AG04450 (cell line): Measurements from ENCODE around the gene CLEC19A. TPM values are rescaled to one million over a fixed set of nuclear protein-coding genes. Genes with fewer than 3 reads are reported as not detected.

ENCODE experiments used
- CTCF ChIA-PET: fragments of 300-600, 350-600 bp; formaldehyde crosslinking; extraction: SDS; loops from one replicate; lab custom pipeline; 2022; ENCODE audit warnings: antibody characterized with exemption, inconsistent platforms; lab: Charles Lee
- POLR2A ChIA-PET: fragments of 350-600 bp; formaldehyde crosslinking; extraction: SDS; loops from one replicate; lab custom pipeline; 2021; ENCODE audit warnings: antibody characterized with exemption, inconsistent platforms; lab: Yijun Ruan, JAX
- DNase-seq: peaks from one replicate; pipeline ENCODE4 v3.0.0-alpha.2; 2011; ENCODE audit warnings: low read depth, low spot score
- H3K27ac ChIP-seq: one replicate; pipeline ENCODE4 v1.5.1; 2012; ENCODE audit warnings: low read depth, low read length, control low read depth
- H3K27me3 ChIP-seq: one replicate; pipeline ENCODE4 v1.6.0; 2012; ENCODE audit warnings: low read length; ENCODE audit not compliant: control insufficient read depth, insufficient read depth
- H3K4me3 ChIP-seq: 2 replicates; pipeline ENCODE4 v1.5.1; 2011; ENCODE audit warnings: mild to moderate bottlenecking, low read depth, low read length, control low read depth
- H3K9me3 ChIP-seq: 2 replicates; pipeline ENCODE4 v1.5.1; 2012; ENCODE audit warnings: low read length; ENCODE audit not compliant: control insufficient read depth, insufficient read depth
- CTCF ChIP-seq: IDR thresholded peaks from 2 replicates; pipeline ENCODE4 v1.5.1; 2011; ENCODE audit warnings: low read depth, low read length, control low read depth, inconsistent platforms
- polyA plus RNA-seq: library from polyadenylated mRNA; depleted of rRNA; stranded (reverse); fragments of >200 nt; gene quantifications from 2 replicates; pipeline ENCODE4 v1.2.3, GENCODE V29; 2011

Gene CLEC19A
- polyA plus RNA-seq, 1 experiment = not detected

- H3K4me3 ChIP-seq = no peak overlapping the region
- no peaks in the 10 kb centered on the region for H3K27me3 ChIP-seq
- H3K27ac ChIP-seq = no peak overlapping the region
- ChIA-PET POLR2A (no interaction called here), CTCF (no interaction called here)
- DNase-seq = no peak
- H3K9me3 ChIP-seq = peaks cover 22% of the 10 kb centered on the region
- no peak for TF ChIP-seq CTCF
Observed at GRCh38 chr16:19240494-19240893, 45.0 kb upstream of the CLEC19A start.

- TF ChIP-seq CTCF = no peak
- Histone ChIP-seq H3K27ac (no peak overlapping the region), H3K9me3 (peaks cover 22% of the 10 kb centered on the region), H3K4me3 (no peak overlapping the region), H3K27me3 (no peaks in the 10 kb centered on the region)
- CTCF ChIA-PET = no interaction called here
- POLR2A ChIA-PET = no interaction called here
- no peak for DNase-seq
Observed at GRCh38 chr16:19241512-19241911, 44.0 kb upstream of the CLEC19A start.

GRCh38 chr16:19242186-19242585 lies 43.3 kb upstream of the CLEC19A start:
- Histone ChIP-seq H3K9me3 (peaks cover 22% of the 10 kb centered on the region), H3K4me3 (no peak overlapping the region), H3K27me3 (no peaks in the 10 kb centered on the region), H3K27ac (no peak overlapping the region)
- CTCF ChIA-PET = no interaction called here
- DNase-seq = no peak
- POLR2A ChIA-PET = no interaction called here
- TF ChIP-seq CTCF = no peak

- Histone ChIP-seq H3K9me3 (peaks cover 22% of the 10 kb centered on the region), H3K4me3 (no peak overlapping the region), H3K27me3 (no peaks in the 10 kb centered on the region), H3K27ac (no peak overlapping the region)
- CTCF ChIA-PET = no interaction called here
- POLR2A ChIA-PET = no interaction called here
- no peak for DNase-seq
- no peak for TF ChIP-seq CTCF
Observed at GRCh38 chr16:19242987-19243575, 42.5 kb upstream of the CLEC19A start.

GRCh38 chr16:19245326-19245925 lies 40.1 kb upstream of the CLEC19A start:
- Histone ChIP-seq H3K27ac (no peak overlapping the region), H3K9me3 (peaks cover 12% of the 10 kb centered on the region), H3K27me3 (no peaks in the 10 kb centered on the region), H3K4me3 (no peak overlapping the region)
- CTCF ChIA-PET = no interaction called here
- TF ChIP-seq CTCF = no peak
- POLR2A ChIA-PET = no interaction called here
- DNase-seq = no peak
